ENCODE measurements around the gene CYGB.

The CYGB gene

DNA sequence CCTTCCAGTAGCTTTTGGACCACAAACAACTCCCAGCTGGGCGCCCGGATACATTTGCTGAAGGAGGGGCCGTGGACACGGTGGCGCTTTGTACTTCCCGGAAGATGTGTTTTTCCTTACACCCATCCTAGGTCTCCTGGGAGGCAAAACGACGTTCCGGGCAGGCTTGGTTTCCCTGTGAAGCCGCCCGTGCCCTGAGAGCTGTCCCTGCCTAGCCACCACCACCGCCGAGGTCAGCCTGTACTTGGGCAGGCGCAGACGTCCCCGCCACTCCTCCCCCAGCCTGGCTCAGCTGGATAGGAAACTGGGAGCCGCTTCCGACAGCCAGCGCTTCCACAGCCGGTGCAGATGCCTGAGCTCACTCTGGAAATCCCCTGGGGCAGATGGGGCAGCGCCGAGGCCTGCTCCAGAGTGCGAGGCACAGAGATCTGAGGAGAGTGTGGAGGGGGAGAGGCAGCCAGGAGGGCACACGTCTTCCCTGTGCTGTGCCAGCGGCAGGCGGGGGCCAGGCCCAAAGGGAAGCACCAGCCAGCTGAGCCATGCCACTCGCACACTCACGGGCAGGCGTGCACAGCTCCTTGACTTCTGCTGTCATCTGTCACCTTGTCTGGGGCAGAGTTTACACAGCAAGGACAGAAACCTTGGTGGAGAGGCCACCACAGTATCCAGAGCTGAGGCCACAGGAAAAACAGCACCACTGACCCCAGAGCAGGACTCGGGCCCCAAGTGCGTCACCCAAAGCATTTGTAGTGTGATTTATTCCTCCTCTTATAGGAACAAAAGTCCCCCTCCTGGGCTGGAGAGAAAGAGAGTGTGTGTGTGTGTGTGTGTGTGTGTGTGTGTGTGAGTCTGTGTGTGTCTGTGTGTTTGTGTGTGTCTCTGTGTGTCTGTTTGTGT lies 39.3 kb downstream of the CYGB start (continued):
- TF ChIP-seq, protein P1, sequence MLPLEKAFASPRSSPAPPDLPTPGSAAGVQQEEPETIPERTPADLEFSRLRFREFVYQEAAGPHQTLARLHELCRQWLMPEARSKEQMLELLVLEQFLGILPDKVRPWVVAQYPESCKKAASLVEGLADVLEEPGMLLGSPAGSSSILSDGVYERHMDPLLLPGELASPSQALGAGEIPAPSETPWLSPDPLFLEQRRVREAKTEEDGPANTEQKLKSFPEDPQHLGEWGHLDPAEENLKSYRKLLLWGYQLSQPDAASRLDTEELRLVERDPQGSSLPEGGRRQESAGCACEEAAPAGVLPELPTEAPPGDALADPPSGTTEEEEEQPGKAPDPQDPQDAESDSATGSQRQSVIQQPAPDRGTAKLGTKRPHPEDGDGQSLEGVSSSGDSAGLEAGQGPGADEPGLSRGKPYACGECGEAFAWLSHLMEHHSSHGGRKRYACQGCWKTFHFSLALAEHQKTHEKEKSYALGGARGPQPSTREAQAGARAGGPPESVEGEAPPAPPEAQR (tag by site-specific recombination; IDR thresholded peaks at IDR 0.05), result no peak
- TF ChIP-seq ZNF37A (tag by site-specific recombination; IDR thresholded peaks at IDR 0.05), result no peak
- TF ChIP-seq ZNF664 (tag by site-specific recombination; IDR thresholded peaks at IDR 0.05), result no peak
- 0 out of 2 replicates have a peak, but pooled peaks have one; percentile 26 for TF ChIP-seq ZNF2 (tag by site-specific recombination; IDR thresholded peaks at IDR 0.05)
- TF ChIP-seq ZNF324 (tag by site-specific recombination; IDR thresholded peaks at IDR 0.05), result no peak
- TF ChIP-seq, protein P2, sequence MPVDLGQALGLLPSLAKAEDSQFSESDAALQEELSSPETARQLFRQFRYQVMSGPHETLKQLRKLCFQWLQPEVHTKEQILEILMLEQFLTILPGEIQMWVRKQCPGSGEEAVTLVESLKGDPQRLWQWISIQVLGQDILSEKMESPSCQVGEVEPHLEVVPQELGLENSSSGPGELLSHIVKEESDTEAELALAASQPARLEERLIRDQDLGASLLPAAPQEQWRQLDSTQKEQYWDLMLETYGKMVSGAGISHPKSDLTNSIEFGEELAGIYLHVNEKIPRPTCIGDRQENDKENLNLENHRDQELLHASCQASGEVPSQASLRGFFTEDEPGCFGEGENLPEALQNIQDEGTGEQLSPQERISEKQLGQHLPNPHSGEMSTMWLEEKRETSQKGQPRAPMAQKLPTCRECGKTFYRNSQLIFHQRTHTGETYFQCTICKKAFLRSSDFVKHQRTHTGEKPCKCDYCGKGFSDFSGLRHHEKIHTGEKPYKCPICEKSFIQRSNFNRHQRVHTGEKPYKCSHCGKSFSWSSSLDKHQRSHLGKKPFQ (tag by site-specific recombination; IDR thresholded peaks at IDR 0.05), result peak; percentile 71
- TF ChIP-seq, protein P3, sequence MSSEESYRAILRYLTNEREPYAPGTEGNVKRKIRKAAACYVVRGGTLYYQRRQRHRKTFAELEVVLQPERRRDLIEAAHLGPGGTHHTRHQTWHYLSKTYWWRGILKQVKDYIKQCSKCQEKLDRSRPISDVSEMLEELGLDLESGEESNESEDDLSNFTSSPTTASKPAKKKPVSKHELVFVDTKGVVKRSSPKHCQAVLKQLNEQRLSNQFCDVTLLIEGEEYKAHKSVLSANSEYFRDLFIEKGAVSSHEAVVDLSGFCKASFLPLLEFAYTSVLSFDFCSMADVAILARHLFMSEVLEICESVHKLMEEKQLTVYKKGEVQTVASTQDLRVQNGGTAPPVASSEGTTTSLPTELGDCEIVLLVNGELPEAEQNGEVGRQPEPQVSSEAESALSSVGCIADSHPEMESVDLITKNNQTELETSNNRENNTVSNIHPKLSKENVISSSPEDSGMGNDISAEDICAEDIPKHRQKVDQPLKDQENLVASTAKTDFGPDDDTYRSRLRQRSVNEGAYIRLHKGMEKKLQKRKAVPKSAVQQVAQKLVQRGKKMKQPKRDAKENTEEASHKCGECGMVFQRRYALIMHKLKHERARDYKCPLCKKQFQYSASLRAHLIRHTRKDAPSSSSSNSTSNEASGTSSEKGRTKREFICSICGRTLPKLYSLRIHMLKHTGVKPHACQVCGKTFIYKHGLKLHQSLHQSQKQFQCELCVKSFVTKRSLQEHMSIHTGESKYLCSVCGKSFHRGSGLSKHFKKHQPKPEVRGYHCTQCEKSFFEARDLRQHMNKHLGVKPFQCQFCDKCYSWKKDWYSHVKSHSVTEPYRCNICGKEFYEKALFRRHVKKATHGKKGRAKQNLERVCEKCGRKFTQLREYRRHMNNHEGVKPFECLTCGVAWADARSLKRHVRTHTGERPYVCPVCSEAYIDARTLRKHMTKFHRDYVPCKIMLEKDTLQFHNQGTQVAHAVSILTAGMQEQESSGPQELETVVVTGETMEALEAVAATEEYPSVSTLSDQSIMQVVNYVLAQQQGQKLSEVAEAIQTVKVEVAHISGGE (tag by site-specific recombination; conservative IDR thresholded peaks at IDR 0.05; ENCODE audit: low read depth), result no peak
- TF ChIP-seq ZBTB20 (tag by site-specific recombination; IDR thresholded peaks at IDR 0.05), result peak; percentile 79
- peak; percentile 99 for TF ChIP-seq ZNF600 (tag by site-specific recombination; IDR thresholded peaks at IDR 0.05)
- peak; percentile 60 for TF ChIP-seq ZBTB17 (tag by site-specific recombination; IDR thresholded peaks at IDR 0.05)
- no peak for TF ChIP-seq ZNF830 (tag by site-specific recombination; IDR thresholded peaks at IDR 0.05; ENCODE audit: low read depth)
- TF ChIP-seq, protein P4, sequence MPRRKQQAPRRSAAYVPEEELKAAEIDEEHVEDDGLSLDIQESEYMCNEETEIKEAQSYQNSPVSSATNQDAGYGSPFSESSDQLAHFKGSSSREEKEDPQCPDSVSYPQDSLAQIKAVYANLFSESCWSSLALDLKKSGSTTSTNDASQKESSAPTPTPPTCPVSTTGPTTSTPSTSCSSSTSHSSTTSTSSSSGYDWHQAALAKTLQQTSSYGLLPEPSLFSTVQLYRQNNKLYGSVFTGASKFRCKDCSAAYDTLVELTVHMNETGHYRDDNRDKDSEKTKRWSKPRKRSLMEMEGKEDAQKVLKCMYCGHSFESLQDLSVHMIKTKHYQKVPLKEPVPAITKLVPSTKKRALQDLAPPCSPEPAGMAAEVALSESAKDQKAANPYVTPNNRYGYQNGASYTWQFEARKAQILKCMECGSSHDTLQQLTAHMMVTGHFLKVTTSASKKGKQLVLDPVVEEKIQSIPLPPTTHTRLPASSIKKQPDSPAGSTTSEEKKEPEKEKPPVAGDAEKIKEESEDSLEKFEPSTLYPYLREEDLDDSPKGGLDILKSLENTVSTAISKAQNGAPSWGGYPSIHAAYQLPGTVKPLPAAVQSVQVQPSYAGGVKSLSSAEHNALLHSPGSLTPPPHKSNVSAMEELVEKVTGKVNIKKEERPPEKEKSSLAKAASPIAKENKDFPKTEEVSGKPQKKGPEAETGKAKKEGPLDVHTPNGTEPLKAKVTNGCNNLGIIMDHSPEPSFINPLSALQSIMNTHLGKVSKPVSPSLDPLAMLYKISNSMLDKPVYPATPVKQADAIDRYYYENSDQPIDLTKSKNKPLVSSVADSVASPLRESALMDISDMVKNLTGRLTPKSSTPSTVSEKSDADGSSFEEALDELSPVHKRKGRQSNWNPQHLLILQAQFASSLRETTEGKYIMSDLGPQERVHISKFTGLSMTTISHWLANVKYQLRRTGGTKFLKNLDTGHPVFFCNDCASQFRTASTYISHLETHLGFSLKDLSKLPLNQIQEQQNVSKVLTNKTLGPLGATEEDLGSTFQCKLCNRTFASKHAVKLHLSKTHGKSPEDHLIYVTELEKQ (tag by site-specific recombination; IDR thresholded peaks at IDR 0.05; ENCODE audit: borderline replicate concordance), result no peak
- peak; percentile 38; the same call in 1 of the 2 replicates for TF ChIP-seq ZNF394 (tag by site-specific recombination; IDR thresholded peaks at IDR 0.05; ENCODE audit: borderline replicate concordance)
- TF ChIP-seq, protein P5, sequence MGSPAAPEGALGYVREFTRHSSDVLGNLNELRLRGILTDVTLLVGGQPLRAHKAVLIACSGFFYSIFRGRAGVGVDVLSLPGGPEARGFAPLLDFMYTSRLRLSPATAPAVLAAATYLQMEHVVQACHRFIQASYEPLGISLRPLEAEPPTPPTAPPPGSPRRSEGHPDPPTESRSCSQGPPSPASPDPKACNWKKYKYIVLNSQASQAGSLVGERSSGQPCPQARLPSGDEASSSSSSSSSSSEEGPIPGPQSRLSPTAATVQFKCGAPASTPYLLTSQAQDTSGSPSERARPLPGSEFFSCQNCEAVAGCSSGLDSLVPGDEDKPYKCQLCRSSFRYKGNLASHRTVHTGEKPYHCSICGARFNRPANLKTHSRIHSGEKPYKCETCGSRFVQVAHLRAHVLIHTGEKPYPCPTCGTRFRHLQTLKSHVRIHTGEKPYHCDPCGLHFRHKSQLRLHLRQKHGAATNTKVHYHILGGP (tag by site-specific recombination; IDR thresholded peaks at IDR 0.05), result no peak
- 0 out of 2 replicates have a peak, but pooled peaks have one; percentile 15 for TF ChIP-seq ZBTB7A (tag by site-specific recombination; IDR thresholded peaks at IDR 0.05; ENCODE audit: low read depth)
- no peak for TF ChIP-seq ZNF548 (tag by site-specific recombination; IDR thresholded peaks at IDR 0.05)
- TF ChIP-seq, protein P6, sequence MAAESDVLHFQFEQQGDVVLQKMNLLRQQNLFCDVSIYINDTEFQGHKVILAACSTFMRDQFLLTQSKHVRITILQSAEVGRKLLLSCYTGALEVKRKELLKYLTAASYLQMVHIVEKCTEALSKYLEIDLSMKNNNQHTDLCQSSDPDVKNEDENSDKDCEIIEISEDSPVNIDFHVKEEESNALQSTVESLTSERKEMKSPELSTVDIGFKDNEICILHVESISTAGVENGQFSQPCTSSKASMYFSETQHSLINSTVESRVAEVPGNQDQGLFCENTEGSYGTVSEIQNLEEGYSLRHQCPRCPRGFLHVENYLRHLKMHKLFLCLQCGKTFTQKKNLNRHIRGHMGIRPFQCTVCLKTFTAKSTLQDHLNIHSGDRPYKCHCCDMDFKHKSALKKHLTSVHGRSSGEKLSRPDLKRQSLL (tag by site-specific recombination; IDR thresholded peaks at IDR 0.05), result peak; percentile 93
- no peak for TF ChIP-seq ZNF473 (tag by site-specific recombination; IDR thresholded peaks at IDR 0.05)
- TF ChIP-seq ZSCAN16 (tag by site-specific recombination; IDR thresholded peaks at IDR 0.05), result no peak
- TF ChIP-seq, protein P7, sequence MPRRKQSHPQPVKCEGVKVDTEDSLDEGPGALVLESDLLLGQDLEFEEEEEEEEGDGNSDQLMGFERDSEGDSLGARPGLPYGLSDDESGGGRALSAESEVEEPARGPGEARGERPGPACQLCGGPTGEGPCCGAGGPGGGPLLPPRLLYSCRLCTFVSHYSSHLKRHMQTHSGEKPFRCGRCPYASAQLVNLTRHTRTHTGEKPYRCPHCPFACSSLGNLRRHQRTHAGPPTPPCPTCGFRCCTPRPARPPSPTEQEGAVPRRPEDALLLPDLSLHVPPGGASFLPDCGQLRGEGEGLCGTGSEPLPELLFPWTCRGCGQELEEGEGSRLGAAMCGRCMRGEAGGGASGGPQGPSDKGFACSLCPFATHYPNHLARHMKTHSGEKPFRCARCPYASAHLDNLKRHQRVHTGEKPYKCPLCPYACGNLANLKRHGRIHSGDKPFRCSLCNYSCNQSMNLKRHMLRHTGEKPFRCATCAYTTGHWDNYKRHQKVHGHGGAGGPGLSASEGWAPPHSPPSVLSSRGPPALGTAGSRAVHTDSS (tag by site-specific recombination; IDR thresholded peaks at IDR 0.05), result no peak
- no peak for TF ChIP-seq ZNF843 (tag by site-specific recombination; IDR thresholded peaks at IDR 0.05)
- no peak for TF ChIP-seq ZNF19 (tag by site-specific recombination; IDR thresholded peaks at IDR 0.05; ENCODE audit: low read depth)
- TF ChIP-seq ZNF792 (tag by site-specific recombination; IDR thresholded peaks at IDR 0.05), result no peak
- TF ChIP-seq ZNF239 (tag by site-specific recombination; IDR thresholded peaks at IDR 0.05), result no peak
- no peak for TF ChIP-seq HOXD13 (CRISPR knock-in tag; IDR thresholded peaks at IDR 0.05; ENCODE audit: borderline replicate concordance)
